Heart left ventricle (tissue), 16 donors: Measurements from ENCODE around the gene SFRP5. TPM values are rescaled to one million over a fixed set of nuclear protein-coding genes. Genes with fewer than 3 reads are reported as not detected.
A peak's percentile ranks its signal among the peaks of the same experiment; 100 is the strongest.

Experiments used
- ATAC-seq, 4 donors: fragments of 200-7000 bp; cut with Tn5 transposase; one replicate each; pipeline ENCODE4 v1.9.1; 2020 to 2022; ENCODE audit warnings: moderate library complexity in 4 of 4, mild to moderate bottlenecking in 3 of 4, moderate number of reproducible peaks in 1 of 4
- DNase-seq, 5 donors: peaks; one replicate each; pipeline ENCODE4 v3.0.0-alpha.2; 2020
- H3K27ac ChIP-seq, 12 donors: fragments of 200-600 bp; sonication (generic) in 4 of 12; one replicate each; pipeline versions ENCODE4 v1.5.0 to v1.8.0; 2016 to 2022; ENCODE audit warnings: mild to moderate bottlenecking in 2 of 12
- H3K27me3 ChIP-seq, 9 donors: fragments of 200-600 bp; sonication (generic) in 2 of 9; one replicate each; pipeline versions ENCODE4 v1.5.1 to v1.8.0; 2016 to 2022; ENCODE audit warnings: mild to moderate bottlenecking in 3 of 9
- H3K36me3 ChIP-seq, 9 donors: fragments of 200-600 bp; sonication (generic) in 2 of 9; one replicate each; pipeline versions ENCODE4 v1.5.0 to v1.8.0; 2018 to 2022; ENCODE audit warnings: mild to moderate bottlenecking in 2 of 9
- H3K4me1 ChIP-seq, 12 donors: fragments of 200-600 bp; sonication (generic) in 4 of 12; one replicate each; pipeline versions ENCODE4 v1.5.0 to v1.8.0; 2016 to 2022; ENCODE audit warnings: mild to moderate bottlenecking in 3 of 12
- H3K4me3 ChIP-seq, 12 donors: fragments of 200-600 bp; sonication (generic) in 4 of 12; one replicate each; pipeline versions ENCODE4 v1.5.0 to v1.8.0; 2017 to 2022; ENCODE audit warnings: mild to moderate bottlenecking in 9 of 12, moderate library complexity in 4 of 12
- H3K9me3 ChIP-seq, 12 donors: fragments of 200-600 bp; sonication (generic) in 4 of 12; one replicate each; pipeline versions ENCODE4 v1.5.0 to v1.8.0; 2016 to 2022; ENCODE audit warnings: mild to moderate bottlenecking in 1 of 12
- POLR2A ChIP-seq, 2 donors: fragments of 450-650 bp; IDR thresholded peaks; one replicate each; pipeline ENCODE4 v1.6.1; 2017; ENCODE audit warnings: antibody characterized with exemption in 2 of 2, mild to moderate bottlenecking in 2 of 2, moderate library complexity in 2 of 2
- WGBS, 4 donors: extraction: QIAGEN DNeasy Blood & Tissue Kit in 2 of 4; methylation state at CpG; one replicate each; pipeline versions ENCODE4 v1.1.5 to v1.1.7; 2013 to 2018; 5-methylcytosine and 5-hydroxymethylcytosine counted together
- intact Hi-C, 10 donors: fragments of 100-400 bp; cut with DNase I; formaldehyde crosslinking; loops; one replicate each; pipeline versions ENCODE4 v1.11.1 to v1.14.2; 2022
- polyA plus RNA-seq, 2 donors: library from polyadenylated mRNA; stranded (reverse); fragments of 200-250 nt; gene quantifications; one replicate each; pipeline ENCODE4 v1.2.3, GENCODE V29; 2013
- total RNA-seq, 9 donors: library from RNA; depleted of rRNA in 2 of 9; stranded (reverse); fragments of >200 nt in 2 of 9; fragmentation: NEBNext Ultra II Directional in 3 of 9; extraction: Animal tissue kit (Norgen Biotek cat#: 25700) in 3 of 9; gene quantifications; one replicate each; pipeline versions ENCODE4 v1.1.0 to v1.2.4, GENCODE V29; 2016 to 2023
- TF ChIP-seq, protein P1 (sequence below), 12 donors: fragments of 200-600 bp; sonication (generic) in 4 of 12; IDR thresholded peaks; one replicate each; pipeline versions ENCODE4 v1.5.0 to v1.8.0; 2018 to 2022; ENCODE audit warnings: antibody characterized with exemption in 12 of 12, mild to moderate bottlenecking in 5 of 12
- donor health status: ischemic (EF 13 %, LVEDD 7.1; RV severe dilation, severe dysfunction).
- donor health status: healthy with polysubstance abuse.
- donor health status: DM: no; HTN: yes; CAD: no.
- donor health status: DM: no; HTN: no; CAD: no.
- donor health status: ischemic (EF 25% LVEDD 6.9; RV normal size, moderate dysfunction).
- donor health status: ischemic (EF 25% LVEDD 5.7; RV mildly dilated, moderate dysfunction).
- donor health status: healthy.
- donor health status: DM: yes; HTN: yes; CAD: no.
- donor health status: ischemic (EF 35%, LVEDD 5.7; RV mildly dilated, moderate dysfunction).
- donor health status: nonischemic (EF 11% LVEDD 7.7; RV severe dilation, severe dysfunction).
- donor health status: DM: yes; HTN: yes; CAD: no.
- donor health status: PGD.
- donor health status: ischemic (EF 29% LVEDD 5.4; RV normal size, mild dysfunction).
- donor health status: nonischemic (EF 23%, LVEDD 6.1; RV moderate dilation, normal function).

Gene SFRP5
- total and polyA plus RNA-seq, 11 donors: 0.12 to 3.7 (median 1.3) TPM

GRCh38 chr10:97754726-97755125 lies 17.1 kb downstream of the SFRP5 start:
- H3K27ac ChIP-seq: no peak overlapping the region
- 49 to 88% (median 74%) methylated on average over 3 to 4 of the region's 4 CpGs for WGBS, 4 donors
- intact Hi-C loops: loop anchor here in 2 of 10 donors (5.0 kb wide), 1 partner anchor 288 kb away; no protein-coding TSS in a partner anchor
- TF ChIP-seq POLR2A (IDR thresholded peaks at IDR 0.05): no peak
- TF ChIP-seq, protein P1, sequence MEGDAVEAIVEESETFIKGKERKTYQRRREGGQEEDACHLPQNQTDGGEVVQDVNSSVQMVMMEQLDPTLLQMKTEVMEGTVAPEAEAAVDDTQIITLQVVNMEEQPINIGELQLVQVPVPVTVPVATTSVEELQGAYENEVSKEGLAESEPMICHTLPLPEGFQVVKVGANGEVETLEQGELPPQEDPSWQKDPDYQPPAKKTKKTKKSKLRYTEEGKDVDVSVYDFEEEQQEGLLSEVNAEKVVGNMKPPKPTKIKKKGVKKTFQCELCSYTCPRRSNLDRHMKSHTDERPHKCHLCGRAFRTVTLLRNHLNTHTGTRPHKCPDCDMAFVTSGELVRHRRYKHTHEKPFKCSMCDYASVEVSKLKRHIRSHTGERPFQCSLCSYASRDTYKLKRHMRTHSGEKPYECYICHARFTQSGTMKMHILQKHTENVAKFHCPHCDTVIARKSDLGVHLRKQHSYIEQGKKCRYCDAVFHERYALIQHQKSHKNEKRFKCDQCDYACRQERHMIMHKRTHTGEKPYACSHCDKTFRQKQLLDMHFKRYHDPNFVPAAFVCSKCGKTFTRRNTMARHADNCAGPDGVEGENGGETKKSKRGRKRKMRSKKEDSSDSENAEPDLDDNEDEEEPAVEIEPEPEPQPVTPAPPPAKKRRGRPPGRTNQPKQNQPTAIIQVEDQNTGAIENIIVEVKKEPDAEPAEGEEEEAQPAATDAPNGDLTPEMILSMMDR (IDR thresholded peaks at IDR 0.05): no peak
- no peaks in the 10 kb centered on the region for H3K27me3 ChIP-seq
- H3K4me3 ChIP-seq: no peak overlapping the region
- ATAC-seq: no peak
- peaks cover 8 to 100% (median 94%) of the 10 kb centered on the region in 9 donors for H3K36me3 ChIP-seq
- no peak for DNase-seq
- H3K4me1 ChIP-seq: no peaks in the 10 kb centered on the region
- H3K9me3 ChIP-seq: no peaks in the 10 kb centered on the region

DNA sequence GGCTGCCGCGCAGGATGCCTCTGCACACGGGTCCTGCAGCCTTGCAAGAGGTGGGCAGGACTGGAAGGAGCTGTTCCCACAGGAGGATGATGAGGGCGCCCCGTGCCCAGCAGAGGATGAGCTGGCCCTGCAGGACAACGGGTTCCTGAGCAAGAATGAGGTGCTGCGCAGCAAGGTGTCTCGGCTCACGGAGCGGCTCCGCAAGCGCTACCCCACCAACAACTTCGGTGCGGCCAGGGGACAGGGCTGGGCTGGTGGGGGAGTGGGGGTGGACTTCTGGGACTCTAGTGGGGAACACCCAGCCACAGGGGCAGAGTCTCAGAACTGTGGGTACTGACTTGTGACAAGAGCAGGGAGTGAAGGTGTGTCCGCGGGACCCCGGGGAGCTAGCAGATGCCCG lies 18.8 kb downstream of the SFRP5 start:
- Histone ChIP-seq H3K36me3 (peaks cover 10 to 100% (median 99%) of the 10 kb centered on the region in 9 donors), H3K4me3 (no peak overlapping the region), H3K27ac (no peak overlapping the region), H3K9me3 (no peaks in the 10 kb centered on the region), H3K4me1 (no peaks in the 10 kb centered on the region), H3K27me3 (no peaks in the 10 kb centered on the region)
- 84 to 94% (median 93%) methylated on average over 7 to 18 of the region's 18 CpGs for WGBS, 4 donors
- ATAC-seq (no peak), DNase-seq (no peak)
- TF ChIP-seq, protein P1 (IDR thresholded peaks at IDR 0.05): no peak
- TF ChIP-seq POLR2A (IDR thresholded peaks at IDR 0.05): no peak
- intact Hi-C loops: no loop called here

DNA sequence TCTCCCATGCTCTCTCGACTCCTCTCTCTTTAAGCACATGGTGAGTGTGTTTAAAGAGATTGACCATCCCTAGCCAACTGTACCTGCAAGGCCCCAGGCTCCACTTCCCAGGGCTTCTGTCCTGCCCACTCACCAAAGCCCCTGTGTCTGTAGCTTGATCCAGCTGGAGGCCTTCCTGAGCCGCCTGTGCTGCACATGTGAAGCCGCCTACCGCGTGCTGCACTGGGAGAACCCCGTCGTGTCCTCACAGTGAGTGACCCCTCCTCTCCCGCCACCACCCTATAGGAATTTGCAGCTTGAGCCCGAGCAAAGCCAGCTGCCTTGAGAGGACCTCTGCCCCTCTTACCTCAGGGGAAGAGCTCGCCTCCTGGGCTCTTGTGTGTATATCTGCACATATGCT lies 23.7 kb downstream of the SFRP5 start:
- TF ChIP-seq POLR2A (IDR thresholded peaks at IDR 0.05): no peak
- TF ChIP-seq, protein P1 (IDR thresholded peaks at IDR 0.05): no peak
- intact Hi-C loops: no loop called here
- Histone ChIP-seq H3K36me3 (peaks cover 6 to 100% (median 95%) of the 10 kb centered on the region in 9 donors), H3K4me1 (peaks cover 0 to 13% (median 6%) of the 10 kb centered on the region in 12 donors), H3K4me3 (no peak overlapping the region), H3K9me3 (no peaks in the 10 kb centered on the region), H3K27ac (no peak overlapping the region), H3K27me3 (no peaks in the 10 kb centered on the region)
- 75 to 88% (median 82%) methylated on average over 10 of the region's 10 CpGs for WGBS, 4 donors
- peak in 1 of 5 donors; percentile 12 for DNase-seq
- ATAC-seq: no peak

DNA sequence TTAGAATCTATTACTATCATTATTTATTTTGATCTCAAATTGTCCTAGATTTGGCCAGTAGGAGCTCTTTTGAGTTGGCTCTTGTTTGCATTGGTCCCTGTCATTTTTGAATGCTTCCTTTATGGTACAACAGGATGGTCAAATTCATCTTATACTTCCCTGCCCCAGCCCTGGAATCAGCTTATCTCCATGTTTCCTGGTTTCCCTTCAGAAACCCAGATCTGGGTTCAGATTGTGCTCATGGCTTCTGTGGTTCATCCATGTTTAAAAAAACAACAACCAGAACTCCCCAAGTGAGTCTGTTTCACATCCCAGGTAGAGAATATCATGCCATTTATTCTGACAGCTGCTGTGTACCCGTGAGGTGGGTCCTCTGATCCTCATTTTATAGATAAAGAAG lies 24.2 kb downstream of the SFRP5 start:
- TF ChIP-seq POLR2A (IDR thresholded peaks at IDR 0.05): no peak
- TF ChIP-seq, protein P1 (IDR thresholded peaks at IDR 0.05): no peak
- intact Hi-C loops: no loop called here
- Histone ChIP-seq H3K4me1 (peaks cover 0 to 18% (median 9%) of the 10 kb centered on the region in 12 donors), H3K9me3 (no peaks in the 10 kb centered on the region), H3K4me3 (no peak overlapping the region), H3K36me3 (peaks cover 4 to 100% (median 95%) of the 10 kb centered on the region in 9 donors), H3K27me3 (no peaks in the 10 kb centered on the region), H3K27ac (no peak overlapping the region)
- no peak for DNase-seq
- ATAC-seq: no peak
- 73 to 90% (median 79%) methylated on average over 1 of the region's 1 CpG for WGBS, 4 donors
